Spleen (tissue), 7 donors: ENCODE results near the gene SPTBN2.

ENCODE experiments used
- CTCF ChIP-seq, 11 experiments: fragments of 200-600 bp in 7 of 11; fragments of 450-650 bp in 4 of 11; sonication (generic) in 4 of 11; IDR thresholded peaks in 8 of 11; conservative IDR thresholded peaks in 3 of 11; 1 replicate in 7 of 11; 2 replicates in 4 of 11; pipeline versions ENCODE4 v1.4.0 to v1.8.0; 2016 to 2021; ENCODE audit warnings: antibody characterized with exemption in 11 of 11, inconsistent platforms in 4 of 11, mild to moderate bottlenecking in 1 of 11
- POLR2AphosphoS5 ChIP-seq, 3 donors: sonication (generic); formaldehyde crosslinking; IDR thresholded peaks; one replicate each; pipeline ENCODE4 v1.5.1; 2017; ENCODE audit warnings: antibody characterized with exemption in 3 of 3
- donor health status: DM: no; HTN: no; CAD: no; lungs with moderate emphysema.
- donor health status: DM: no; HTN: no; CAD: no.
- donor health status: DM: no; HTN: no; CAD: no.

DNA sequence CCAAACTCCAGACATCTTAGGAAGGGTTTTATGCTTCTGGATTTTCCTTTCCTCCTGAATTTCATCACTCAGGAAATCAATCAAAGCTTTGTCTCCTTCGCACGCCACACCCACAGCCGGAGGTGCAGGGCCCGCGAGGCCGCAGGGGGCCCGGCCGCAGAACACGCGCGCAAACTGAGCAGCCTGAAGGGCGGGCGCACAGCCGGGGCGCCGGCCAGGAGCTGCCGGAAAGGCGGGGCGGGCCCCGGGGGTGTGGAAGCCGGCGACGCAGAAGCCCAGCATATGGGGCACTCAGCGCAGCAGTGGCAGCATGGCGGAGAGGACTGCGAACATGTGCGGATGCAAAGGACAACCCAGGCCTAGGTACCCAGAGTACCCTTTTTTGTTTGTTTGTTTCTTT lies 33.1 kb upstream of the SPTBN2 start:
- no peak for TF ChIP-seq CTCF (IDR thresholded peaks at IDR 0.05 in 8 of 11, conservative IDR thresholded peaks at IDR 0.05 in 3 of 11)
- no peak for TF ChIP-seq POLR2AphosphoS5 (IDR thresholded peaks at IDR 0.05)
